Measurements from ENCODE around the gene ARRDC3.

Gene ARRDC3

DNA sequence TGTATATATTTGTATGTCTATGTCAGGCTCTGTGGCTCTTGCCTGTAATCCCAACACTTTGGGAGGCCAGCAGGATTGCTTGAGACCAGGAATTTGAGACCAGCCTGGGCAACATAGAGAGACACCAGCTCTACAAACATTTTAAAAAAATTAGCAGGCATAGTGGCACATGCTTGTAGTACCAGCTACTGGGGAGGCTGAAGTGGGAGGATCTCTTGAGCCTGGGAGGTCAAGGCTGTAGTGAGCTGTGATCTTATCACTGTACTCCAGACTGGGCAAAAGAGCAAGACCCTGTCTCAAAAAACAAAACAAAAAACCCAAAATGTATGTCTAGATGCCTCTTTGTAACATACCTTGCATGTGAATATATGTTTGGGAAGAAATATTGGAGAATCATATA, 15.8 kb downstream of the ARRDC3 start:
- no peak overlapping the region for H3K4me3 ChIP-seq (replicated peaks; ENCODE audit: insufficient read depth, low read length)
- no peak overlapping the region for H3K27ac ChIP-seq (replicated peaks)
- DNase-seq (ENCODE audit: low read depth in 1 of 2, low spot score in 1 of 2), result no peak
- H3K27me3 ChIP-seq (ENCODE audit: insufficient read depth, poor library complexity, severe bottlenecking), result no peaks in the 10 kb centered on the region
- TF ChIP-seq, protein P1, sequence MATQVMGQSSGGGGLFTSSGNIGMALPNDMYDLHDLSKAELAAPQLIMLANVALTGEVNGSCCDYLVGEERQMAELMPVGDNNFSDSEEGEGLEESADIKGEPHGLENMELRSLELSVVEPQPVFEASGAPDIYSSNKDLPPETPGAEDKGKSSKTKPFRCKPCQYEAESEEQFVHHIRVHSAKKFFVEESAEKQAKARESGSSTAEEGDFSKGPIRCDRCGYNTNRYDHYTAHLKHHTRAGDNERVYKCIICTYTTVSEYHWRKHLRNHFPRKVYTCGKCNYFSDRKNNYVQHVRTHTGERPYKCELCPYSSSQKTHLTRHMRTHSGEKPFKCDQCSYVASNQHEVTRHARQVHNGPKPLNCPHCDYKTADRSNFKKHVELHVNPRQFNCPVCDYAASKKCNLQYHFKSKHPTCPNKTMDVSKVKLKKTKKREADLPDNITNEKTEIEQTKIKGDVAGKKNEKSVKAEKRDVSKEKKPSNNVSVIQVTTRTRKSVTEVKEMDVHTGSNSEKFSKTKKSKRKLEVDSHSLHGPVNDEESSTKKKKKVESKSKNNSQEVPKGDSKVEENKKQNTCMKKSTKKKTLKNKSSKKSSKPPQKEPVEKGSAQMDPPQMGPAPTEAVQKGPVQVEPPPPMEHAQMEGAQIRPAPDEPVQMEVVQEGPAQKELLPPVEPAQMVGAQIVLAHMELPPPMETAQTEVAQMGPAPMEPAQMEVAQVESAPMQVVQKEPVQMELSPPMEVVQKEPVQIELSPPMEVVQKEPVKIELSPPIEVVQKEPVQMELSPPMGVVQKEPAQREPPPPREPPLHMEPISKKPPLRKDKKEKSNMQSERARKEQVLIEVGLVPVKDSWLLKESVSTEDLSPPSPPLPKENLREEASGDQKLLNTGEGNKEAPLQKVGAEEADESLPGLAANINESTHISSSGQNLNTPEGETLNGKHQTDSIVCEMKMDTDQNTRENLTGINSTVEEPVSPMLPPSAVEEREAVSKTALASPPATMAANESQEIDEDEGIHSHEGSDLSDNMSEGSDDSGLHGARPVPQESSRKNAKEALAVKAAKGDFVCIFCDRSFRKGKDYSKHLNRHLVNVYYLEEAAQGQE (IDR thresholded peaks at IDR 0.05; ENCODE audit: insufficient replicate concordance, low read depth), result no peak
- TF ChIP-seq GABPA (IDR thresholded peaks at IDR 0.05; ENCODE audit: low read depth) (no peak), SPI1 (IDR thresholded peaks at IDR 0.05; ENCODE audit: borderline replicate concordance, low read depth) (no peak), POLR2AphosphoS5 (IDR thresholded peaks at IDR 0.05; ENCODE audit: low read depth) (no peak)
- TF ChIP-seq, protein P2, sequence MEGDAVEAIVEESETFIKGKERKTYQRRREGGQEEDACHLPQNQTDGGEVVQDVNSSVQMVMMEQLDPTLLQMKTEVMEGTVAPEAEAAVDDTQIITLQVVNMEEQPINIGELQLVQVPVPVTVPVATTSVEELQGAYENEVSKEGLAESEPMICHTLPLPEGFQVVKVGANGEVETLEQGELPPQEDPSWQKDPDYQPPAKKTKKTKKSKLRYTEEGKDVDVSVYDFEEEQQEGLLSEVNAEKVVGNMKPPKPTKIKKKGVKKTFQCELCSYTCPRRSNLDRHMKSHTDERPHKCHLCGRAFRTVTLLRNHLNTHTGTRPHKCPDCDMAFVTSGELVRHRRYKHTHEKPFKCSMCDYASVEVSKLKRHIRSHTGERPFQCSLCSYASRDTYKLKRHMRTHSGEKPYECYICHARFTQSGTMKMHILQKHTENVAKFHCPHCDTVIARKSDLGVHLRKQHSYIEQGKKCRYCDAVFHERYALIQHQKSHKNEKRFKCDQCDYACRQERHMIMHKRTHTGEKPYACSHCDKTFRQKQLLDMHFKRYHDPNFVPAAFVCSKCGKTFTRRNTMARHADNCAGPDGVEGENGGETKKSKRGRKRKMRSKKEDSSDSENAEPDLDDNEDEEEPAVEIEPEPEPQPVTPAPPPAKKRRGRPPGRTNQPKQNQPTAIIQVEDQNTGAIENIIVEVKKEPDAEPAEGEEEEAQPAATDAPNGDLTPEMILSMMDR (IDR thresholded peaks at IDR 0.05; ENCODE audit: insufficient read depth, low read length), result no peak

- Histone ChIP-seq H3K27ac (replicated peaks) (no peak overlapping the region), H3K27me3 (ENCODE audit: insufficient read depth, poor library complexity, severe bottlenecking) (no peaks in the 10 kb centered on the region), H3K4me3 (replicated peaks; ENCODE audit: insufficient read depth, low read length) (no peak overlapping the region)
- DNase-seq (ENCODE audit: low read depth in 1 of 2, low spot score in 1 of 2), result no peak
- no peak for TF ChIP-seq SPI1 (IDR thresholded peaks at IDR 0.05; ENCODE audit: borderline replicate concordance, low read depth)
- TF ChIP-seq, protein P2 (IDR thresholded peaks at IDR 0.05; ENCODE audit: insufficient read depth, low read length), result no peak
These were observed 16.6 kb downstream of the ARRDC3 start for GRCh38 chr5:91366551-91366950.

DNA sequence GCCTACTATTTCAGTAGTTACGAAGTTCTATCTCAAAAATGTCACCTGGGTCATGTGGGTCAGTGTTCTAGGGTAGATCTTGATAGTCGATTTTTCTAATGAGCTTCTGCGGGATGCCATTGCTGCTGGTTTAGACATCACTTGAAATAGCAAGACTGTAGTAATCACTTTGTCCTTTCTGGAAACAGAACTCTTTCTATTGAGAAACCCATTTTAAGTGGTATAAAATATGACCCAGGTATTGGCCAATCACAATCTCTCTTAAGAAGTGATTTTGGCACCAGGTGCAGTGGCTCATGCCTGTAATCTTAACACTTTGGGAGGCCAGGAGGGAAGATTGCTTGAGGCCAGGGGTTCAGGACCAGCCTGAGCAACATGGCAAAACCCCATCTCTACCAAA, 17.6 kb downstream of the ARRDC3 start:
- TF ChIP-seq GABPA (IDR thresholded peaks at IDR 0.05; ENCODE audit: low read depth) (no peak), POLR2AphosphoS5 (IDR thresholded peaks at IDR 0.05; ENCODE audit: low read depth) (no peak), SPI1 (IDR thresholded peaks at IDR 0.05; ENCODE audit: borderline replicate concordance, low read depth) (no peak)
- TF ChIP-seq, protein P1 (IDR thresholded peaks at IDR 0.05; ENCODE audit: insufficient replicate concordance, low read depth), result no peak
- TF ChIP-seq, protein P2 (IDR thresholded peaks at IDR 0.05; ENCODE audit: insufficient read depth, low read length), result no peak
- no peak overlapping the region for H3K4me3 ChIP-seq (replicated peaks; ENCODE audit: insufficient read depth, low read length)
- no peaks in the 10 kb centered on the region for H3K27me3 ChIP-seq (ENCODE audit: insufficient read depth, poor library complexity, severe bottlenecking)
- H3K27ac ChIP-seq (replicated peaks), result no peak overlapping the region
- no peak for DNase-seq (ENCODE audit: low read depth in 1 of 2, low spot score in 1 of 2)

GRCh38 chr5:91362935-91363334, 20.2 kb downstream of the ARRDC3 start:
- no peak overlapping the region for H3K27ac ChIP-seq (replicated peaks)
- H3K4me3 ChIP-seq (replicated peaks; ENCODE audit: insufficient read depth, low read length), result no peak overlapping the region
- no peak for DNase-seq (ENCODE audit: low read depth in 1 of 2, low spot score in 1 of 2)
- TF ChIP-seq SPI1 (IDR thresholded peaks at IDR 0.05; ENCODE audit: borderline replicate concordance, low read depth), result no peak
- TF ChIP-seq, protein P2 (IDR thresholded peaks at IDR 0.05; ENCODE audit: insufficient read depth, low read length), result no peak
- TF ChIP-seq POLR2AphosphoS5 (IDR thresholded peaks at IDR 0.05; ENCODE audit: low read depth), result no peak
- TF ChIP-seq GABPA (IDR thresholded peaks at IDR 0.05; ENCODE audit: low read depth), result no peak
- TF ChIP-seq, protein P1 (IDR thresholded peaks at IDR 0.05; ENCODE audit: insufficient replicate concordance, low read depth), result no peak
- no peaks in the 10 kb centered on the region for H3K27me3 ChIP-seq (ENCODE audit: insufficient read depth, poor library complexity, severe bottlenecking)

All from HL-60 (cell line).